Measurements from ENCODE around the gene SPNS2.

DNA sequence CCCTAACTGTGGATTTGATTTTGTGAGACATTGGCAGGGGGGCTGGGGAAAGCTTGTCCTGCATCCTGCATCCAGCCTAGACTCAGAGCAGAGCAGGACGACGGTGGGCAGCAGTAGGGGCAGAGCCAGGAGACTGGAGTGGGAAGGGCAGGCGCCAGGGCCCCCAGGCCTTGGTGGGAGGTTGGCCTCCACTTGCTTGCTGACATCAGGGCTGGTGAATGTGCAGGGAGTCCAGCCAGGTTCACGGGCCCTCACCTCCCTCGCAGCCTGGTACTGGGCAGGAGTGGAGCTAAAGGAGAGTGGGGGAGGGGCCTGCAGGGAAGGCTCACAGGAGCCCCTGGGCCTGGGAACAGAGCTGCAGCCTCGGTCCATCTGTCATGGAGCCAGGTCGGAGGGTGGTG, 83.4 kb downstream of the SPNS2 start:
- TF ChIP-seq YY1 (IDR thresholded peaks at IDR 0.05) (no peak), CTCF (IDR thresholded peaks at IDR 0.05; ENCODE audit: low read depth, low read length, missing input control) (no peak), JUND (IDR thresholded peaks at IDR 0.05) (no peak), MAX (IDR thresholded peaks at IDR 0.05) (no peak), TAF1 (conservative IDR thresholded peaks at IDR 0.05) (no peak), SP1 (IDR thresholded peaks at IDR 0.05) (no peak), EGR1 (IDR thresholded peaks at IDR 0.05; ENCODE audit: low read depth in 2 of 2) (no peak), ZBTB33 (IDR thresholded peaks at IDR 0.05) (no peak), REST (IDR thresholded peaks at IDR 0.05) (no peak), RAD21 (IDR thresholded peaks at IDR 0.05) (no peak), NR2F2 (IDR thresholded peaks at IDR 0.05) (no peak)
- TF ChIP-seq, protein P1, sequence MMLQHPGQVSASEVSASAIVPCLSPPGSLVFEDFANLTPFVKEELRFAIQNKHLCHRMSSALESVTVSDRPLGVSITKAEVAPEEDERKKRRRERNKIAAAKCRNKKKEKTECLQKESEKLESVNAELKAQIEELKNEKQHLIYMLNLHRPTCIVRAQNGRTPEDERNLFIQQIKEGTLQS (IDR thresholded peaks at IDR 0.05) = no peak

Measured in liver (tissue), 3 donors.